ENCODE data around the gene FJX1.
A peak's percentile ranks its signal among the peaks of the same experiment; 100 is the strongest.
"Not testable (repeated sequence)": the region's sequence is repeated elsewhere in the genome, so short reads cannot be mapped to it uniquely, and the experiment has no call there.

Gene FJX1

DNA sequence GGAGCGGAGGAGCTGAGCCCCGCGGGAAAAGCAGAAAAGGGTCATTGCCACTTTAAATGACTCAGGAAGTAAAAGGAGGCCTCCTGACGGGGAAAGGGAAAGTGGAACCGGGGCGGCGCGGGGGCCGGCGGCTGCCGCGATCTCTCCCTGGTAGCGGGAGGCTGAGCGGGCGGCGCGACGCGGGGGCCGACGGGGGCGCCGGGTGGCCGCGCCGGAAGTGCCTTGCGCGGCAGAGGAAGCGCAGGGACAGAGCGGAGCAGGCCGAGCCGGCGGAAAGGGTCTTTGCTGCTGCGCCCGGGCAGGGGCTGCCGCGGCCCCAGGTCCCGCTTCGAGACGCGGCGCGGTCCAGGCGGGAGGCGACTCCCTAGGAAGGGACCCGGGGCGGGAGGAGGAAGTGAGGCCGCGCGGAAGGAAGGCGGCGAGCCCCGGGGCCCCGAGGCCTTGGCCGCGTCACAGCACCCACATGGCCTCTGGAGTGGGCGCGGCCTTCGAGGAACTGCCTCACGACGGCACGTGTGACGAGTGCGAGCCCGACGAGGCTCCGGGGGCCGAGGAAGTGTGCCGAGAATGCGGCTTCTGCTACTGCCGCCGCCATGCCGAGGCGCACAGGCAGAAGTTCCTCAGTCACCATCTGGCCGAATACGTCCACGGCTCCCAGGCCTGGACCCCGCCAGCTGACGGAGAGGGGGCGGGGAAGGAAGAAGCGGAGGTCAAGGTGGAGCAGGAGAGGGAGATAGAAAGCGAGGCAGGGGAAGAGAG, 44.6 kb downstream of the FJX1 start, which contains the start of gene TRIM44:
TSS of gene TRIM44 (plus strand) at position 127 of the 759 bp plus-strand sequence. CDS start at position 464, 337 bp downstream.
- DNase-seq = peak; percentile 75 to 97 (median 85)
- intact Hi-C loops (cut with DNase I) = loop anchor here (1.0 to 5.0 kb wide), 2 partner anchors 45 to 159 kb away; partner anchors contain the start of gene FJX1

DNA sequence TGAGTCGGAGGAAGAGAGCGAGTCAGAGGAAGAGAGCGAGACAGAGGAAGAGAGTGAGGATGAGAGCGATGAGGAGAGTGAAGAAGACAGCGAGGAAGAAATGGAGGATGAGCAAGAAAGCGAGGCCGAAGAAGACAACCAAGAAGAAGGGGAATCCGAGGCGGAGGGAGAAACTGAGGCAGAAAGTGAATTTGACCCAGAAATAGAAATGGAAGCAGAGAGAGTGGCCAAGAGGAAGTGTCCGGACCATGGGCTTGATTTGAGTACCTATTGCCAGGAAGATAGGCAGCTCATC, 45.1 kb downstream of the FJX1 start:
- intact Hi-C loops (cut with DNase I) = loop anchor here (5.0 kb wide), 1 partner anchor 159 kb away; no protein-coding TSS in a partner anchor
- DNase-seq = no peak

DNA sequence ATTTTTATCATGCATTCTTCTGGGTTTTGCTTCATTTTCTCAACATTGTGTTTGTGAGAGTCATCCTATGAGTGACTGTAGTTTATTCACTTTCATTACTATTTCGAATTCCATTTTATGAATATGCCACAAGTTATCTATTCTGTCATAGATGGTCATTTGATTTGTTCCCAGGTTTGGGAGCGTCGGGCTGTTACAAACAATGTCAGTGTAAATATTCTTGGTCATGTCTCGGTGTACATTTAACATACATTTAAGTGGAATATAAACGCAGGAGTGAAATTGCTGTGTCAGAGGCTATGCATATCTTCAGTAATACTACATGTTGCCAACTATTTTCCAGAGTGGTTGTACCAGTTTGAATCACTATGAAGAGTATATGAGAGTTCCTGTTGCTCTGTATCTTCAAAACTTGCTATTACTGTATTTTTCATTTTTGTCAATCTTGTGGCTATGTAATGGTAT, 46.7 kb downstream of the FJX1 start:
- intact Hi-C loops (cut with DNase I) = loop anchor here (5.0 kb wide), 1 partner anchor 157 kb away; no protein-coding TSS in a partner anchor
- DNase-seq = no peak

DNA sequence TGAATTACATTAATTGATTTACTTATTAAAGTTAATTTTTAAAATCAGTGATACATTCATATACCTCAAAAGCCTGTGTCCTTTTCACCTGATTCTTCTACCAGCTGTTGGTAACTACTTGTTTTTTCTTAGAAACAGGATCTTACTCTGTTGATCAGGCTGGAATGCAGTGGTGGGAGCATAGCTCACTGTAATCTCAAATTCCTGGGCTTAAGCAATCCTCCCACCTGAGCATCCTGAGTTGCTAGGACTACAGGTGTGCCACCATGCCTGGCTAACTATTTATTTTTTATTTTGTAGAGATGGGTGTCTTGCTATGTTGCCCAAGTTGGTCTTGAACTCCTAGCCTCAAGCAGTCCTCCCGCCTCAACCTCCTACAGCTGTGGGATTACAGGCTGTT, 49.0 kb downstream of the FJX1 start:
- DNase-seq = no peak
- intact Hi-C loops (cut with DNase I) = no loop called here

DNA sequence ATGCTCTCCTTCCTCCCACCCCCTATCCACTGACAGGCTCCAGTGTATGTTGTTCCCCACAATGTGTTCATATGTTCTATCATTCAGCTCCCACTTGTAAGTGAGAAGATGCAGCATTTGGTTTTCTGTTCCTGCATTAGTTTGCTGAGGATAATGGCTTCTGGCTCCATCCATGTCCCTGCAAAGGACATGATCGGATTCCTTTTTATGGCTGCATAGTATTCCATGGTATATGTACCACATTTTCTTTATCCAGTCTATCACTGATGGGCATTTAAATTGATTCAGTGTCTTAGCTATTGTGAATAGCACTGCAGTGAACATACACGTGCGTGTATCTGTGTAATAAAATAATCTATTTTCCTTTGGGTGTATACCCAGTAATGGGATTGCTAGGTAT, 50.1 kb downstream of the FJX1 start:
- DNase-seq; intact Hi-C loops (cut with DNase I): not testable (repeated sequence)

Measured in posterior cingulate gyrus (tissue), 11 donors.